Omental fat pad (tissue), 4 donors: ENCODE results near the gene LCP1. TPM values are rescaled to one million over a fixed set of nuclear protein-coding genes. Genes with fewer than 3 reads are reported as not detected.

Source experiments
- ATAC-seq: fragments of 150-250 bp; one replicate; pipeline ENCODE4 v1.9.1; 2016; ENCODE audit warnings: mild to moderate bottlenecking, moderate library complexity; ENCODE audit not compliant: low FRiP score
- DNase-seq: peaks from one replicate; pipeline ENCODE4 v3.0.0-alpha.2; 2019; ENCODE audit warnings: low spot score
- total RNA-seq, 4 donors: library from RNA; depleted of rRNA; stranded (reverse); fragments of >200 nt; gene quantifications; one replicate each; pipeline ENCODE4 v1.1.0, GENCODE V29; 2016
- TF ChIP-seq, protein P1 (sequence below), 3 donors: fragments of 450-650 bp; IDR thresholded peaks; one replicate each; pipeline ENCODE4 v1.5.1; 2016 to 2017; ENCODE audit warnings: antibody characterized with exemption in 3 of 3, mild to moderate bottlenecking in 3 of 3, moderate library complexity in 2 of 3

LCP1 gene
- total RNA-seq, 4 donors from 2014 or later, result 61.0 to 325 (median 142) TPM

- DNase-seq (no peak), ATAC-seq (no peak)
- TF ChIP-seq, protein P1, sequence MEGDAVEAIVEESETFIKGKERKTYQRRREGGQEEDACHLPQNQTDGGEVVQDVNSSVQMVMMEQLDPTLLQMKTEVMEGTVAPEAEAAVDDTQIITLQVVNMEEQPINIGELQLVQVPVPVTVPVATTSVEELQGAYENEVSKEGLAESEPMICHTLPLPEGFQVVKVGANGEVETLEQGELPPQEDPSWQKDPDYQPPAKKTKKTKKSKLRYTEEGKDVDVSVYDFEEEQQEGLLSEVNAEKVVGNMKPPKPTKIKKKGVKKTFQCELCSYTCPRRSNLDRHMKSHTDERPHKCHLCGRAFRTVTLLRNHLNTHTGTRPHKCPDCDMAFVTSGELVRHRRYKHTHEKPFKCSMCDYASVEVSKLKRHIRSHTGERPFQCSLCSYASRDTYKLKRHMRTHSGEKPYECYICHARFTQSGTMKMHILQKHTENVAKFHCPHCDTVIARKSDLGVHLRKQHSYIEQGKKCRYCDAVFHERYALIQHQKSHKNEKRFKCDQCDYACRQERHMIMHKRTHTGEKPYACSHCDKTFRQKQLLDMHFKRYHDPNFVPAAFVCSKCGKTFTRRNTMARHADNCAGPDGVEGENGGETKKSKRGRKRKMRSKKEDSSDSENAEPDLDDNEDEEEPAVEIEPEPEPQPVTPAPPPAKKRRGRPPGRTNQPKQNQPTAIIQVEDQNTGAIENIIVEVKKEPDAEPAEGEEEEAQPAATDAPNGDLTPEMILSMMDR (IDR thresholded peaks at IDR 0.05), result no peak
Measured at GRCh38 chr13:46103037-46103436, 78.9 kb downstream of the LCP1 start.

- DNase-seq, result no peak
- ATAC-seq, result no peak
- TF ChIP-seq, protein P1 (IDR thresholded peaks at IDR 0.05), result no peak
Measured at GRCh38 chr13:46102255-46102605, 79.7 kb downstream of the LCP1 start.

DNA sequence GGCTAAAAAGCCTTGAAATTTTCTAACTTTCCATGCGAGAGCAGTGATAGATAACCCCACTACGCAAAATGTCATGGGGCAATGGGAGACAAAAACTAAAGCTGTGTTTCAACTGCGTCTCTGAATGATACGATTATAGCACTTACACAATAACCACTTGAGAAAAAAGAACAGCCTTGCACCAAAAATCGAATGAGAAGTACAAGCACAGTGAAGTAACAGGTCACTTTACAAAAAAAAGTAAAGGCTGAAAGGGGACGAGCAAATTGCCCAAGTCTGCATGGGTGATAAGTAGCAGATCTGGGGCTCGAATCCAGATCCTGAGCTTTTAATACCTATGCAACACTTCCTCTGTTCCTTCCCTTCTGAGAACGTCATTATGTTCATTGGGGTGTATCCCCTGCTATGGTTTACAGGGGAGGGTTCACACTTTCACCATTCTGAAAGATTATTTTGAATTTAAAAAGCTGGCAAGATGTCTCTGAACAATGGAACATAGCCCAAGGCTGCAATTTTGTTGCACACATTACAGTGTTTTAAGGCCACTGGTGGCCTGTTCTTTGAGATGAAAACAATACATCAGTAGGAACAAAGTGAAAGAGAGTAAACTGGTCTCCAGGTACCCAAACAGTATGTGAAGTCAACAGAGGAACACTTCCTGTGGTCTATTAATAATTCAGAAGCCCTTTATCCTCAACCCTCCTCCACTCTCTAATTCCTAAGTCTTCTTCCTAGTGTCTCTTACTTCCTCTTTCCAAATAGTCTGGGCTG lies 80.3 kb downstream of the LCP1 start:
- ATAC-seq, result no peak
- no peak for DNase-seq
- TF ChIP-seq, protein P1 (IDR thresholded peaks at IDR 0.05), result no peak

DNA sequence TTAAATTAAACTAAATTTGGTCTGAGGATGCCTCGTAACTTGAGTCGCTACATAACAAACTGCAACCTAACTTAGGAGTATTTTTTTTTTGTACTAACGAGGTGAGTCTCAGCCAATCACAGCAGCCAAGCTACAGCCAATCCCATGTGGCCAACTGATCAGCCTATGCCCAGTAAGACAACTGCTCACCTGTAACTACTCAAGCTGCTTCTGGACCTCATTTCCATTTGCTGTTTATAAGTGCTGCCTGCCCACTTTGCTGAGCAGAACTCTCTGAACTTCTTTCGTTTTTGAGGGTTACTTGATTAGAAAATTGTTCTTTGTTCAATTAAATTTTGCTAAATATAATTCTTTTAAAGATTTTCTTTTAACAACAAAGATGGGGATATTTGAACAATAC lies 81.0 kb downstream of the LCP1 start:
- DNase-seq, result no peak
- TF ChIP-seq, protein P1 (IDR thresholded peaks at IDR 0.05), result no peak
- no peak for ATAC-seq

GRCh38 chr13:46100191-46100815 lies 81.7 kb downstream of the LCP1 start:
- DNase-seq (no peak), ATAC-seq (no peak)
- TF ChIP-seq, protein P1 (IDR thresholded peaks at IDR 0.05), result no peak

DNA sequence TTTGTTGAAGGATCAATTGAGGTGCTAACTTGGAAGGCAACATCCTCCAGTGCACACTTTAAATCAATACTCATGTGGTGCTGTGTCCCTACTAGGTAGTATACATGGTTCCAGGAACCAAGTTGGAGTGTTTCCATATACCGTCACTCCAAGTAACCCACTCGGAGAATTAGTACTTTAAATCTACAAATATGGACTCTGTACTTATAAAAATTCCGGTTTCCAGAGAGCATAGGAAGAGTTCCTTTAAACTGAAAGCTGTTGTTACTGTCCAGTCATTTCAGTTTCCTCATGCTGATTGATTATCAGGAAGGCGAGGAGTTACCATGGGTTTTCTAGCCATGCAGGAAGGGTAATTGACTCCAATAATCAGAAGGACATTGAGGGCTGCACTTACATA lies 84.3 kb downstream of the LCP1 start:
- DNase-seq (no peak), ATAC-seq (no peak)
- TF ChIP-seq, protein P1 (IDR thresholded peaks at IDR 0.05), result no peak

- DNase-seq (no peak), ATAC-seq (no peak)
- TF ChIP-seq, protein P1 (IDR thresholded peaks at IDR 0.05), result no peak
Measured at GRCh38 chr13:46097015-46097414, 85.0 kb downstream of the LCP1 start.
